ENCODE results near the gene LMTK2.

LMTK2 gene

DNA sequence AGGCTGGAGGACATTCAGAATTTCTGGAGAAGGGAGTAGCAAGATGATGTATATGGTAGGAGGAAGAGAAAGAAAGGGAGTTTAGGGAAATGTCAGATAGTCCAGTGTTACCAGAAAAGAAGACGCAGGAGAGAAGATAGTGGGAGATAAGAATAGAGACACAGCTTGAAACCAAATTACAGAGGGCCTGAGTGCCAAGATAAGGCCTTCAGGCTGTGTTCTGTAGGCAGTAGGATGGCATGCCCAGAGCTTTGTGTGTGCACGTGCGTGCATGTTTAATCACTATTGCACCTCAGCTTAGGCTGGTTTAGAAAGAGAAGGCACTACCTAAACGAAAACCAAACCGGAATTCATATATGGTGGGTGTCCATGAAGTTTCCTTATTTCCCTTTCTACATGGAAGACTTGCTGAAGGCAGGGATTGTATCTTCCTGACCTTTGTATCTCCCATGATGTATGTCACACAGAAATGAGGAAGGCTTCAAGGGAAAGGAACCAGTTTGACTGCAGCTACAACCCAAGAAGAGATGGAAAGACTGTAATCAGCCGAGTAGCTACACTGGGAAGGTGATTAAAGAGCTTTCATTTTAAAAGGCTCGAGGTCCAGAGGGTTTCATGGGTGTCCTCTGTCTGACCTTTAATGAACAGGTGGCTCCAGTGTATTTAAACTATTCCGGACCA lies 68.7 kb downstream of the LMTK2 start:
- DNase-seq (ENCODE audit: low read depth) = no peak

DNA sequence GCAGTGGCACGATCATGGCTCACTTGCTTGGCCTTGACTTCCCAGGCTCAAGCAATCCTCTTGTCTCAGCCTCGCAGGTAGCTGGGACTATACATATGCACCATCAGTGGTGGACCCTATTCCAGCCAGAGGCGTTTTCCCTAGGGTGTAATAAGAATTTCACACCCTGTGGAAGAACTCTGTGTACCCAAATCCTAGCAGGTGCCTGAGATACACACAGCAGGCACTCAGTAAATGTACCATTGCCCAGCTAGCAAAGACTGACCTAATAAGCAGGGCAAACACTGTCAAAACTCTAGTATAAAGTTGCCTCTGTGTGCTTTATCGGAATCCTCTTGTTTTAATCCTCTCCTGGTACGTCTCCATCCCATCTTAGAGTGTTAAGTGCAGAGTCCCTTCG lies 70.9 kb downstream of the LMTK2 start:
- DNase-seq (ENCODE audit: low read depth) = no peak

DNA sequence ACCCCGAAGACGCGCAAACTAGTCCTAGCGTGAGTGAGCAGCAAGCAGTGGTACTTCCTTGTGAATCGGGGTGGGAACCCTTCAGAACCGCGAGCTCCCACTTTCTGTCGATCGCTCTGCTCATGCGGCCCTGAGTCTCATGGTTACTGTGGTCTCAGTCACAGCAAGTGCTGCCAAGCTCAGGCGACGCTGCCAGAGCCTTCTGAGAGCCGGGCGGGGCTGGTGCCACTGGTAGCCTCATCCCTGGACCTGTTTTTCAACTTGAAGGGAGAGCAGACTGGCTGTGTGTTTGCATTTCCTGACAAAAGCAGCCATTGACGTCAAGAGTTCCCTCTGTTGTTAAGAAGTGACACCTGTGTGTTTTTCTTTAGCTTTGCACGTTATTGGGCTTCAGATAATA lies 71.7 kb downstream of the LMTK2 start:
- DNase-seq (ENCODE audit: low read depth) = no peak

DNA sequence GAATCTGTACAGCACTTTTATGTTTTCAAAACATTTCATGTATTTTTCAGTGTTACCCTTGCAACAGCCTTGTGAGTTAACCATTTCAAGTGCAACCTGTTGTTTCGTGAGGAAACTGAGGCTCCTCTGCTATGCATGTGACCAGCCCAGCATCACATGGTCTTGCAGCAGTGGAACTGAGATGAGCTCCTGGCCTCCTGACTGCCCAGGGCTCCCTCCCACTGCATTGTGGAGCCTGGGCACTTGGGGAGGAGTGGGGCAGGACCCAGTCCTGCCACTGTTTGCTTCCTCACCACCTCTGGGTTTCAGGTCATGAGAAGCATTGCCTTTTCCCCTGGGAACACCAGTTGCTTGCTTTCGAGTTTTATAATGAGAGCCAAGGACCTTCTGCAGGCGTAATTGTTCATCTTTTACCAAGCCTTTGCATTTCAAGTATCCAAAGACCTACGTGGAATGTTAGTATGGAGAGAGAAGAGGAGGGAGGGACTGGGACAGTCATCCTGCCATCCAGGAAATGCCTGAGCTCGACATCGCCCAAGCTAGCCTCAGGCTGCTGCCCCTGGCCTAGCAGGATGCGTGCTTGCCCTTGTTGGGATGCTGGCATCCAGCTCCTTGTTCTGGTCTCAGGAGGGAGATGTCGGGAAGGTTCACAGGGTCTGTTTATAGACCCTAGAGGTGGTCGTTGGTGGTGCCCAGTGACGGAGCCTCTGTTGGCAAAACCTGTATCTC lies 72.3 kb downstream of the LMTK2 start:
- DNase-seq (ENCODE audit: low read depth) = no peak

DNA sequence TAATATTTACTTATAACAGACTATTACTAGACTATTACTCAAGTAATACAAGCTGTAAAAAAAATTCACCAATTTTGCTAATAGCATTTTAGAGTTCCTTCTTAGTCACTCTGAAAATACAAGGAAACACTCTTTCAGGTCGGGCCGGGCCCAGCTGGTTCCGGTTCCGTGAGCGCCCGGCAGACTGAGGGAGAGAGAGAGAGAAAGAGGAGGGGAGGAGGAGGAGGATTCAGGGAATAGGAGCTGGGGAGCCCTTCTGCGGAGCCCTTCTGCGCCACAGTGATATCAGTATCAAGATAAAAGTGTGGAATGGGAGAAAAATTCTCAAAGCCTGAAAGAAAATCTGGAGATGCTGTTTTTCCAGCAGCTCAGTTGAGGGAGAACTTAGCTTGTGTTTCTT lies 74.1 kb downstream of the LMTK2 start:
- no peak for DNase-seq (ENCODE audit: low read depth)

DNA sequence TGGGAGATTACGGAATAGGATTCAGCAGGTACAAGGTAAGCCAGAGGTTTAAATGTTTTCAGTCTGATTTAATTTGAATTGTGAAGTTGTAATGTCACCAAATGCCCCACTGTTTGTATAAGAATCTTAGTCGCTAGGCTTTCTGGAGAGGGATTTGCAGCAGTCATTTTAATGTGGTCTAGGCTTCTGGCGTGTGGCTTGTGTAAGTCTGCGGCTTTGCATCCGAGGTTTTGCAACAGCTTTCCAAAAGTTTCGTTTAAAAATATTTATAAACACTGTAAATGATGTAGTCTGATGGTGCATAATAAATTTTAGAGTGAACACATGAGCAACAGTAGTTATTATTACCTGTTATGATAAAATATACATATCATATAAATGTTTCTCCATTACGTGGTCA lies 78.4 kb downstream of the LMTK2 start:
- DNase-seq (ENCODE audit: low read depth) = no peak

DNA sequence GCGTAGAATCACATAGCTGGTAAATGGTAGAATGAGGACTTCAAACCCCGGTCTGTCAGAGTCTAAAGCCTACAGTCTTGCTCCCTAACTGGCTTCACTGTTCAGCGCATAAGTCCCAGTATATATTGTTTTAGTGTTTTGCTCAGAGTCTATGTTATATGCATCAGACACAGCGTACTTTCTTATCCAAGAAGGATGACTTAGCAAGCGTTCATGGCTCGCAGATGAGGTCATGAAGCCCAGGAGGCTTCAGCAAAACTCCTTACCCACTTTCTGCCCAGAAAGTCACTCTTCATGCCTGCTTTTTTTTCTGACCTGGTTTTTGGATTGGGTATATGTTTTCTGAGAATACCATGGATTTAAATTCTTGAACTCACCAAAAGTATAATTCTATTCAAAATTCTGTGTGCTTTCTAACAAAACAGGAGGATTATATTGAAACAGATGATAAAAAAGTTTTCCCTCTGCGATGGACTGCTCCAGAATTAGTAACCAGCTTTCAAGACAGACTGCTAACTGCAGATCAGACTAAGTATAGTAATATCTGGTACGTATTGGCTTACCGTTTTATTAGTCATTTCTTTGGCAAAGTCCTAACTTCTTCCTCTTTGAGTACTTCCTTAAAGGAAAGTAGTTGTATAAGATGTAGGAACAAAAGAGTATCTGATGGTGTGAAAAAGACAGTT lies 79.9 kb downstream of the LMTK2 start:
- DNase-seq (ENCODE audit: low read depth) = no peak

DNA sequence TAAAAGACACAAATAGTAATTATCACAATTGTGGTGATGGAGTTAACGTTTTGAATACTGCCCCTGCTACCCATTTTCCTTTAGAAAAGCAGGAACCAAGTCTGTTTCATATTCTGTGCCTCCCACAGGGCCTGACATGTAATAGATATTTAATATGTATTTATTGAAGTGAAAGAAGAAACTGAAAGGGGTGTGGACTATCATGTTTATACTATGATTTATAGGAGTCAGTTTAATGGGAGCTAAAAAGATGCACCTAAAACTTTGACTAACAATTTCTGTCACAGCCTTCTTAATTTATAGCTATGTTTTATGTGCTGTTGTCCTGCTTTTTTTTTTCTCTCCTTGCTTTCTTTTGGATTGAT lies 80.5 kb downstream of the LMTK2 start:
- DNase-seq (ENCODE audit: low read depth) = no peak

DNA sequence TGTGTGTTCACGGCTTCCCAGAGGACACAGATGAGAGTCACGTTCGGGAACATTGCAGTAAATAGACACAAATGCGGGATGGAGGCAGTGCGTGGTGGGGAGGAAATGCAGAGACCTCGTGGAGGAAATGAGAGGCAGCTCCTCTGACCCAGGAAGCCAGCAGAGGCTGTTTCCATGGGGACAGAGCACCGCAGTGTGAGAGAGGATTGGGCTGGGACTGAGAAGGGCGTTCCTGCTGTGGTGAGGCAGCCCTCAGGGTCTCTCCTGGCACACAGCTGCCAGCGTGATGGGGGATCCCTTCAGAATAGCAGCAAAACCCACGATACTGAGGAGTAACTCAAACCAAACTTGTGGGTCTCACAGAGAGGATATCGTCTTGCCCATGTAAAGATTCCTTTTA lies 82.9 kb downstream of the LMTK2 start:
- DNase-seq (ENCODE audit: low read depth) = no peak

DNA sequence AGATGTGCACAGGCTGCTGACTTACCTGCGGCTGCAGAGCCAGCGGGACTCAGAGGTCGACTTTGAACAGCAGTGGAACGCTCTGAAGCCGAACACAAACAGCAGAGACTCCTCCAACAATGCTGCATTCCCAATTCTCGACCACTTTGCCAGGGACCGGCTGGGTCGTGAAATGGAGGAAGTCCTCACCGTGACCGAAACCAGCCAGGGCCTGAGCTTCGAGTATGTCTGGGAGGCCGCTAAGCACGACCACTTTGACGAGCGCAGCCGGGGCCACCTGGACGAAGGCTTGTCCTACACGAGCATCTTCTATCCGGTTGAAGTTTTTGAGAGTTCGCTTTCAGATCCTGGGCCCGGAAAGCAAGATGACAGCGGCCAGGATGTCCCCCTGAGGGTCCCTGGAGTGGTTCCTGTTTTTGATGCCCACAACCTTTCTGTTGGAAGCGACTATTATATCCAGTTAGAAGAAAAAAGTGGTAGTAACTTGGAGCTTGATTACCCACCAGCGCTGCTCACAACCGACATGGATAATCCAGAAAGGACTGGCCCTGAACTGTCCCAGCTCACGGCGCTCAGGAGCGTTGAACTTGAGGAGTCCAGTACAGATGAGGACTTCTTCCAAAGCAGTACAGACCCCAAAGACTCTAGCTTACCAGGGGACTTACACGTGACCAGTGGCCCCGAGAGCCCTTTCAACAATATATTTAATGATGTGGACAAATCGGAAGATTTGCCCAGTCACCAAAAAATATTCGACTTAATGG lies 85.2 kb downstream of the LMTK2 start:
- no peak for DNase-seq (ENCODE audit: low read depth)

DNA sequence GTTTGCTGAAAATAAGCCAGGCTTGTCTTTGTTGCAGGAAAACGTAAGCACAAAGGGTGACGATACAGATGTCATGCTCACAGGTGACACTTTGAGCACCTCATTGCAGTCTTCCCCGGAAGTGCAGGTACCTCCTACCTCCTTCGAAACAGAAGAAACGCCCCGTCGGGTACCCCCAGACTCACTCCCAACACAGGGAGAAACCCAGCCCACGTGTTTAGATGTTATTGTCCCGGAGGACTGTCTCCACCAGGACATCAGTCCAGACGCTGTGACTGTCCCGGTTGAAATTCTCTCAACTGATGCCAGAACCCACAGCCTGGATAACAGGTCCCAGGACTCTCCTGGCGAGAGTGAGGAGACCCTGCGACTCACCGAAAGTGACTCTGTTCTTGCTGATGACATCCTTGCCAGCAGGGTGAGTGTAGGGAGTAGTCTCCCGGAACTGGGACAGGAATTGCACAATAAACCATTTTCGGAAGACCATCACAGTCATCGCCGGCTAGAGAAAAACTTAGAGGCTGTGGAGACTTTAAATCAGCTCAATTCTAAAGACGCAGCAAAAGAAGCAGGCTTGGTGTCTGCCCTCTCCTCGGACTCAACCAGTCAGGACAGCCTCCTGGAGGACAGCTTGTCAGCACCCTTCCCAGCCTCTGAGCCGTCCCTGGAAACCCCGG lies 86.3 kb downstream of the LMTK2 start:
- DNase-seq (ENCODE audit: low read depth) = no peak

DNA sequence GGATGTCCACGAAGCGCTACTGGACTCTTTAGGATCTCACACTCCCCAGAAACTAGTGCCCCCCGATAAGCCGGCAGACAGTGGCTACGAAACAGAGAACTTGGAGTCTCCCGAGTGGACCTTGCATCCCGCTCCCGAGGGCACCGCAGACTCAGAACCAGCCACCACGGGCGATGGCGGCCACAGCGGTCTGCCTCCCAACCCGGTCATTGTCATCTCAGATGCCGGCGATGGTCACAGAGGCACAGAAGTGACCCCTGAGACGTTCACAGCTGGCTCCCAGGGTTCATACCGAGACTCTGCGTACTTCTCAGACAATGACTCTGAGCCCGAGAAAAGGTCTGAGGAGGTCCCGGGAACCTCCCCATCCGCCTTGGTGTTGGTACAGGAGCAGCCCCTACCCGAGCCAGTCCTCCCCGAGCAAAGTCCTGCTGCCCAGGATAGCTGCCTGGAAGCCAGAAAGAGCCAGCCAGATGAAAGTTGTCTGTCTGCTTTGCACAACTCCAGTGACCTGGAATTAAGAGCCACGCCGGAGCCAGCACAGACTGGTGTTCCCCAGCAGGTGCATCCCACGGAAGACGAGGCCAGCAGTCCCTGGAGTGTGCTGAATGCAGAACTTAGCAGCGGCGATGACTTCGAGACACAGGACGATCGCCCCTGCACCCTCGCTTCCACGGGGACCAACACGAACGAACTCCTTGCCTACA lies 87.0 kb downstream of the LMTK2 start:
- no peak for DNase-seq (ENCODE audit: low read depth)

DNA sequence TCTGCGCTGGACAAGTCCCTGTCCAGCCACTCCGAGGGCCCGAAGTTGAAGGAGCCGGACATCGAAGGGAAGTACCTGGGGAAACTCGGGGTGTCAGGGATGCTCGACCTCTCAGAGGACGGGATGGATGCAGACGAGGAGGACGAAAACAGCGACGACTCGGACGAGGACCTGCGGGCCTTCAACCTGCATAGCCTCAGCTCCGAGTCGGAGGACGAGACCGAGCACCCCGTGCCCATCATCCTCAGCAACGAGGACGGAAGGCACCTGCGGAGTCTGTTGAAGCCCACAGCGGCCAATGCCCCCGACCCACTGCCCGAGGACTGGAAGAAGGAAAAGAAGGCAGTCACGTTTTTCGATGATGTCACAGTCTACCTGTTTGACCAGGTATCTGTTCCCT lies 87.5 kb downstream of the LMTK2 start:
- no peak for DNase-seq (ENCODE audit: low read depth)

DNA sequence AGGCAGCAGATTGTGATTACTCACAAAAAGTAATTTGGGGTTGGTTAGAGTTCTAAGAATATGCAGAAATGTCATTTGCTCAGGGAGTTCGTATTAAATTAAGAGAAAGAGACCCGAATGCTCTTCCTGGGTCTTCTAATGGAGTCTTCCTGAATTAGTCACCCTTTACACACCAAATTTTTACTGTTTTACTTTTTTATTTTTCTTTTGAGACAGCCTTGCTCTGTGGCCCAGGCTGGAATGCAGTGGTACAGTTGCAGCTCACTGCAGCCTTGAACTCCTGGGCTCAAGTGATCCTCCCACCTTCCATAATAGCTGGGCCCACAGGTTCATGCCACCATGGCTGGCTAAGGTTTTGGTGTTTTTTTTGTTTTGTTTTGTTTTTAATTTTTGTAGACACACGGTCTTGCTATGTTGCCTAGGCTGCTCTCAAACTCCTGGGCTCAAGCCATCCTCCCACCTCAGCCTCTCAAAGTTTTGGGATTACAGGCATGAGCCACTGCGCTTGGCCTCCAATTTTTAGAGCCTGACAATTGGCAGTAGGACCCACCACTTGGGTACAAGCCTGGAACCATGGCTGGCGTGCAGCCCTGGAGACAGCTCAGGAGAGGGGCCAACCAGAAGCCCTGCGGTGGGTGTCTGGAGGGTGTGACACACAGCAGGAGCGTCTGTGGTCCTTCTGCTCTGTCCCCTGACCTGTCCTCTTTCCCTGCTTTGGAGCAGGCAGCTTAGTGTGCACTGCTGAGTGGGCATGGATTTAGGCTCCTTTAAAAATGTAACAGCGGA lies 88.2 kb downstream of the LMTK2 start:
- no peak for DNase-seq (ENCODE audit: low read depth)

DNA sequence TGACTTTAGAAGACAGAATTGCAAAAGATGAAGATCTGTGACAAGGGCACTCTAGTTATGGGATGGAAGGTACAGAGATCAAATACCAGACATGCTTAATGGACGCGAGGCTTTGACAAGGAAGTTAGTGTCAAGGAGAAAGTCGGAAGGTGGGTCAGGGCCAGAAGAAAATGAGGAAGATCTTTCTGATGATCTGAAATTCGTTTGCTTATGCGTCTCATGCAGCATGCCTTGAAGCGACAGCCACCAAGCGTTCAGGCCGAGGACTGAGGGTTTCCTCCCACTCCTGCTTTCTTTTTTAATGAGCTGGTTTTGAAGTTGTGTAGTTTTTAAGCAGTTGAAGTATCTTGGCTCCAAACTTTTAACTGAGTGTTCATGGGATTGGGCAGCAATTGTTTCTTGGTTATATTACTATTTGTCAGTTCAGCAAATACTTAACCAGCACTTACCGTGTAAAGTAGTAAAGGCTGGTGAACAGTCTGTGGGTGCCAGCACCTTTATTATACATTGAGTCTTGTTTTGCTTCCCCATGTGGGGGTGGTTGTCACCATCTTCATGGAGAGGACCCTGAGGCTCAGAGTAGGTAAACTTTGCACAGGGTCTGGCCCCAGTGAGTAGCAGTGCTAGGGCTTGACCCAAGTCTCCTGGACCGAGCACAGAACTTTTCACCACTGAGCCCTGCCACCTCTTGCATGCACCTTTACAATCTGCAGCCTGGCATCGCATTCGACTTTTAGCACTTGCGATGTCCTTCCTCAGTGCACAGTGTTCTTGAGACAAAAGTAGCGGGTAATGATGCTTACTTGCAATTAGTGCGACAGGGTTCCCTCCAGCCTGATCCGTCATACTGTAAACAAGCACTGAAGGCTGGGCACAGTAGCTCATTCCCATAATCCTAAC lies 90.3 kb downstream of the LMTK2 start:
- no peak for DNase-seq (ENCODE audit: low read depth)

DNA sequence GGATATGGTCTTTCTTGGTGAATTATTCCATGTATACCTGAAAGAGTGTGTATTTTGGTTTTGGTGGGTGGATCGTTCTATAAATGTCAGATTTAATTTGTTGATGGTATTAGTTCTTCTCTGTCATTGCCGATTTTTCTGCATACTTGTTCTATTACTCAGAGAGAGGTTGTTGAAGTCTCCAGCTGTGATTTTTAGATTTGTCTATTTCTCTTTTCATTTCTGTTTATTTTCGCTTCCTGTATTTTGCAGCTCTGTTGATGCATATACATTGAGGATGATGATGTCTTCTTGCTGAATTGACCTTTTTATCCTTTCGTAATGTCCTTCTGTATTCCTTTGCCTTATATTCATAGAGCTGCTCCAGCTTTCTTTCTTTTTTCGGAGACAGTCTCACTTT lies 92.5 kb downstream of the LMTK2 start:
- no peak for DNase-seq (ENCODE audit: low read depth)

DNA sequence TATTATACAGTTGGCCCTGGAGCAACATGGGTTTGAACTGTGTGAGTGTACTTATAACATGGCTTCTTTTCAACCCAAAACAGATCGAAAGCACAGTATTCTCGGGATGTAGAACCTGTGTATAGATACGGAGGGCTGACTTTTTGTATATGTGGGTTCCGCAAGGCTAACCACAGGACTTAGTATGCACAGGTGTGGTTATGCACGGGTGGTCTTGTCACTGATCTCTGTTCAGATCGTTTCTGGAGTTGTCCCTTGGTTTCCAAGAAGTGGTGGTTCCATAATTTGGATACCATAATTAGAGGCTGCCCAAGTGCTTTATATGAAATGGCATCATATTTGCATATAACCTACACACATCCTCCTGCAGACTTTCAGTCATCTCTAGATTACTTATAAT lies 93.7 kb downstream of the LMTK2 start:
- no peak for DNase-seq (ENCODE audit: low read depth)

DNA sequence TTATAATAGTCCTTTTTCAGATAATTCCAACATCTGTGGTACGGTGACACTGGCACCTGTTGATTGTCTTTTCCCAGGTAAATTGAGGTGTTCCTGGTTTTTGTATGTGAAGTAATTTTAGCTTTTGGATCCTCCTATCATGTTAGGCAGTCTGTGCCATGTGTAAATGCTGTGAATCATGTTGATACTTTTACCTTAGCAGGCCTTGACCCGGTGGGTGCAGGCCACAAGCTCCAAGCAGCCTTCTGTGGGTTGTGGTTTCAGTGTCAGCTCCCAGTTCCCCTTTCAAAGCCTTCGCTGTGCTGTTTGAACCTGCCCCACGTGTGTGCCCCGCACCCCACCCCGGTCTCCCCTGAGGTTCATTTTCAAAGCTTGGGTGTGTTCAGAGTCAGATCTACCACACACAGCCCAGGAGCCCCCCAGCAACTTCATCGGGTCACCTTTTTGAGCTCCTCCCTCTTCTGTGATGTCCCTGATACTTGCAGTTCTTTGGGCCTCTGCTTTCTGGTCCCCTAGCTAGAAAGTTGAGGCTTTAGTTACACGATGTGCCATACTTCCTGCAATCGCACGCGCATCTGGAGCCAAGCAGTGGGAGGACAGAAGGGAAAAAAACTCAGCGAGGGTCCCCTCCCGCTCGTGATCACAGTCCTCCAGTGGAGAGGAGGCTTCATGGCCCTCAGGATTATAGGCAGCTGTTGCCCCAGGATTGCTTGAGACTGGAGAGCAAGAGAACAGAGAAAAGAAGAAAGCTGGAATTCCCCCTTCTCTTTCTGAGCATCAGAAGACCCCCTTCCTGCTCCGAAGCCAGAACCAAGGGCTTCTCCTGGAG lies 95.9 kb downstream of the LMTK2 start:
- DNase-seq (ENCODE audit: low read depth) = peak; percentile 23

Data from T-helper 22 cell (primary cell).